ENCODE results near the gene DUSP9. TPM values are rescaled to one million over a fixed set of nuclear protein-coding genes. Genes with fewer than 3 reads are reported as not detected.

Gene DUSP9
- total RNA-seq, 1 experiment from 2014 or later, result 10.7 TPM

DNA sequence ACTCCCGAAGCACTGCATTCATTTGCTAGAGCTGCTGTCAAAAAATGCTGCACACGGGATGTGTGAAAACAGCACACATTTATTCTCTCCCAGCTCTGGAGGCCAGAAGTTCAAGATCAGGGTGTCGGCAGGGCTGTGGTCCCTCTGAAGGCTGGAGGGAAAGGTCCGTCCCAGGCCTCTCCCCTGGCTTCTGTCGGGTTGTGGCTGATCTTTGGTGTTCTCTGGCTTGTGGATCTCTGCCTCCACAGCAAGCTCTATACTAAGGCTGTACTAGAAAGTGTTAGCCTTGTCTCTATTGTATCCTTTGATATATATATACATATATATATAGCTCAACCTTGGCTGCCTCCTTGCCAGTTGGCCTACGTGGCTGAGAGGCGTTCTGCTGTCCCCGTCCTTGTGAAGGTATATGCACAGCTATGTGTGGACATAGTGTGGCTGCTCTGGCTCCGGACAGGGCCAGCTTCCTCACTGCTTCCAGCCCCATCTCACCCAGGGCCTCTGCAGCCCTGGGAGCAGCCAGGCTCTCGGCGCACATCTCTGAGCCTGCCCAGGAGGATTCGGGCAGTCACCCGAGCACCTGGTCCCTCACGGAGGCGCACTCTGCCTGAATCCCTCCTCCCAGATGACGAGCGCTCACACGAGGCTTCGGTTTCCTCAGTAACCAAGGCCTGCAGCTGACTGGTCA lies 15.0 kb upstream of the DUSP9 start:
- Histone ChIP-seq H3F3A (ENCODE audit: low read length, unreplicated experiment) (no peaks in the 10 kb centered on the region), H3K4me1 (ENCODE audit: insufficient read depth, low read length) (no peaks in the 10 kb centered on the region), H3K79me2 (ENCODE audit: low read length) (no peaks in the 10 kb centered on the region), H3K4me3 (ENCODE audit: low read length) (no peak overlapping the region), H3K9me2 (replicated peaks; ENCODE audit: low read length) (no peaks in the 10 kb centered on the region), H2AFZ (ENCODE audit: low read length) (no peak overlapping the region), H3K9me3 (ENCODE audit: low read length) (no peaks in the 10 kb centered on the region), H4K20me1 (ENCODE audit: low read length) (no peaks in the 10 kb centered on the region), H3K27ac (ENCODE audit: low read length) (no peak overlapping the region), H3K36me3 (ENCODE audit: low read depth, low read length) (no peaks in the 10 kb centered on the region), H3K4me2 (ENCODE audit: low read length) (no peak overlapping the region), H3K27me3 (ENCODE audit: low read length) (no peaks in the 10 kb centered on the region; the same call in 1 of the 2 replicates), H3K9ac (ENCODE audit: low read length) (no peak overlapping the region)
- no TSS peak for BruUV-seq (replicated peaks)
- no peak for DNase-seq
- ChIA-PET CTCF (no interaction called here), POLR2A (ENCODE audit: unreplicated experiment) (no interaction called here)
- intact Hi-C loops (cut with micrococcal nuclease), result no loop called here
- TF ChIP-seq EZH2phosphoT487 (IDR thresholded peaks at IDR 0.05; ENCODE audit: borderline replicate concordance, low read length) (no peak), EZH2 (IDR thresholded peaks at IDR 0.05; ENCODE audit: low read length, unreplicated experiment) (no peak)
- no peak for ATAC-seq

DNA sequence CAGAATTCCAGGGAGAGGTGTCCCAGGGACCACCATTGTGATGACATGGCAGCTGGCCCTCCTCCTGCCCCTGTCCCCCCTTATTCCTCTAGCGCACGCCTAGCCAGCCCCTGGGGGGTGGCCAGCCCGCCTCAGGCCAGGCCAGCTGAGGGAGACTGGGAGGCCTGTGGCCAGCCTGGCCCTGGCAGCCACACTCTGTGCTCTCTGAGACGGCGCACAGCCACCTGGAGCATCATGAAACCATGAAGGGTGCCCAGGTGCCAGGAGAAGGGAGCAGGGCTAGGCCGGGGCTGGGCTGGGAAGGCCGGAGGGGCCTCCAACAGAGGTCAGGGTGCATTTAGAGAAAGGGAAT lies 14.4 kb upstream of the DUSP9 start:
- Histone ChIP-seq H3F3A (ENCODE audit: low read length, unreplicated experiment) (no peaks in the 10 kb centered on the region), H3K9me2 (replicated peaks; ENCODE audit: low read length) (no peaks in the 10 kb centered on the region), H3K27ac (ENCODE audit: low read length) (no peak overlapping the region), H3K4me3 (ENCODE audit: low read length) (no peak overlapping the region), H2AFZ (ENCODE audit: low read length) (no peak overlapping the region), H3K36me3 (ENCODE audit: low read depth, low read length) (no peaks in the 10 kb centered on the region), H3K79me2 (ENCODE audit: low read length) (no peaks in the 10 kb centered on the region), H4K20me1 (ENCODE audit: low read length) (no peaks in the 10 kb centered on the region), H3K27me3 (ENCODE audit: low read length) (no peaks in the 10 kb centered on the region; the same call in 1 of the 2 replicates), H3K9ac (ENCODE audit: low read length) (no peak overlapping the region), H3K4me2 (ENCODE audit: low read length) (no peak overlapping the region), H3K9me3 (ENCODE audit: low read length) (no peaks in the 10 kb centered on the region), H3K4me1 (ENCODE audit: insufficient read depth, low read length) (no peaks in the 10 kb centered on the region)
- BruUV-seq (replicated peaks), result no TSS peak
- ChIA-PET POLR2A (ENCODE audit: unreplicated experiment) (no interaction called here), CTCF (no interaction called here)
- no peak for ATAC-seq
- intact Hi-C loops (cut with micrococcal nuclease), result no loop called here
- DNase-seq, result no peak
- no peak for TF ChIP-seq EZH2phosphoT487 (IDR thresholded peaks at IDR 0.05; ENCODE audit: borderline replicate concordance, low read length)
- TF ChIP-seq EZH2 (IDR thresholded peaks at IDR 0.05; ENCODE audit: low read length, unreplicated experiment), result no peak
- no peak for TF ChIP-seq CTCF (conservative IDR thresholded peaks at IDR 0.05; ENCODE audit: low read depth, low read length)

- no peak overlapping the region for H2AFZ ChIP-seq (ENCODE audit: low read length)
- H4K20me1 ChIP-seq (ENCODE audit: low read length), result no peaks in the 10 kb centered on the region
- ATAC-seq (no peak), DNase-seq (no peak)
- CTCF ChIA-PET, result no interaction called here
- no peaks in the 10 kb centered on the region for H3K4me1 ChIP-seq (ENCODE audit: insufficient read depth, low read length)
- no peaks in the 10 kb centered on the region for H3K9me2 ChIP-seq (replicated peaks; ENCODE audit: low read length)
- no peaks in the 10 kb centered on the region for H3F3A ChIP-seq (ENCODE audit: low read length, unreplicated experiment)
- TF ChIP-seq EZH2phosphoT487 (IDR thresholded peaks at IDR 0.05; ENCODE audit: borderline replicate concordance, low read length), result no peak
- H3K9me3 ChIP-seq (ENCODE audit: low read length), result no peaks in the 10 kb centered on the region
- H3K4me2 ChIP-seq (ENCODE audit: low read length), result no peak overlapping the region
- H3K9ac ChIP-seq (ENCODE audit: low read length), result no peak overlapping the region
- H3K27me3 ChIP-seq (ENCODE audit: low read length), result no peaks in the 10 kb centered on the region; the same call in 1 of the 2 replicates
- no peak overlapping the region for H3K27ac ChIP-seq (ENCODE audit: low read length)
- intact Hi-C loops (cut with micrococcal nuclease), result no loop called here
- H3K79me2 ChIP-seq (ENCODE audit: low read length), result no peaks in the 10 kb centered on the region
- POLR2A ChIA-PET (ENCODE audit: unreplicated experiment), result no interaction called here
- H3K36me3 ChIP-seq (ENCODE audit: low read depth, low read length), result no peaks in the 10 kb centered on the region
- no TSS peak for BruUV-seq (replicated peaks)
- H3K4me3 ChIP-seq (ENCODE audit: low read length), result no peak overlapping the region
These were observed 14.0 kb upstream of the DUSP9 start for GRCh38 chrX:153633048-153633447.
